DND-41 (cell line): Measurements from ENCODE around the gene NRCAM.

Source experiments
- EZH2 ChIP-seq: IDR thresholded peaks from 3 replicates; pipeline ENCODE4 v1.6.1; 2012; ENCODE audit warnings: borderline replicate concordance, low read depth, mild to moderate bottlenecking, moderate library complexity, low read length, inconsistent platforms; ENCODE audit not compliant: severe bottlenecking
- TF ChIP-seq, protein P1 (sequence below): IDR thresholded peaks from 2 replicates; pipeline ENCODE4 v1.5.1; 2012; ENCODE audit warnings: borderline replicate concordance, low read length, moderate library complexity, mild to moderate bottlenecking; ENCODE audit not compliant: poor library complexity, severe bottlenecking; ENCODE audit errors: extremely low read depth

DNA sequence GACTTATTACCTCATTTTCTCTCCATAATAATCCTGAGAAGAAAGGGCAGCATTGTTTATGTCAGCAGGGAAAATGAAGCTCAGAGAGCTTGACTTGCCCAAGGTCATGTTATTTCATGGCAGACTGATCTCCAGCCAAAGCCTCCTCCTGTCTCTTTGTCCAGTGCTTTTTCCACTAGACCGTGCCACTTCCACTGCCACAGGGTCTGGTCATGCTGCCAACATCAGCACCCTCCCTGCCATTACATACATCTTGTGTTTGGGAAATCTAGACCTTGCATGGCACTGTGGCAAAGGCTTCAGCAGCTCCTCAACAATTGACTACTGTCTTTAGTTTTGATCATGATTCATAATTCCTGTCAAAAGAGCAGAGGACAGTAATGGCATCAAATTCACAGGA lies 25.1 kb downstream of the NRCAM start:
- TF ChIP-seq, protein P1, sequence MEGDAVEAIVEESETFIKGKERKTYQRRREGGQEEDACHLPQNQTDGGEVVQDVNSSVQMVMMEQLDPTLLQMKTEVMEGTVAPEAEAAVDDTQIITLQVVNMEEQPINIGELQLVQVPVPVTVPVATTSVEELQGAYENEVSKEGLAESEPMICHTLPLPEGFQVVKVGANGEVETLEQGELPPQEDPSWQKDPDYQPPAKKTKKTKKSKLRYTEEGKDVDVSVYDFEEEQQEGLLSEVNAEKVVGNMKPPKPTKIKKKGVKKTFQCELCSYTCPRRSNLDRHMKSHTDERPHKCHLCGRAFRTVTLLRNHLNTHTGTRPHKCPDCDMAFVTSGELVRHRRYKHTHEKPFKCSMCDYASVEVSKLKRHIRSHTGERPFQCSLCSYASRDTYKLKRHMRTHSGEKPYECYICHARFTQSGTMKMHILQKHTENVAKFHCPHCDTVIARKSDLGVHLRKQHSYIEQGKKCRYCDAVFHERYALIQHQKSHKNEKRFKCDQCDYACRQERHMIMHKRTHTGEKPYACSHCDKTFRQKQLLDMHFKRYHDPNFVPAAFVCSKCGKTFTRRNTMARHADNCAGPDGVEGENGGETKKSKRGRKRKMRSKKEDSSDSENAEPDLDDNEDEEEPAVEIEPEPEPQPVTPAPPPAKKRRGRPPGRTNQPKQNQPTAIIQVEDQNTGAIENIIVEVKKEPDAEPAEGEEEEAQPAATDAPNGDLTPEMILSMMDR, result no peak
- no peak for TF ChIP-seq EZH2
